K562 (cell line): ENCODE results near the gene R3HDM1. TPM values are rescaled to one million over a fixed set of nuclear protein-coding genes. Genes with fewer than 3 reads are reported as not detected.

Source experiments
- BRD9 ChIP-seq: fragments of 450-650 bp; IDR thresholded peaks from 2 replicates; pipeline ENCODE4 v1.6.1; 2018; ENCODE audit warnings: low read depth; ENCODE audit not compliant: partially characterized antibody
- CBX2 ChIP-seq: fragments of 200-600 bp; sonication (generic); IDR thresholded peaks from one replicate; pipeline ENCODE4 v1.6.1; 2012; ENCODE audit warnings: mild to moderate bottlenecking, low read length, inconsistent platforms; ENCODE audit not compliant: insufficient read depth, poor library complexity, severe bottlenecking
- HDGF ChIP-seq: fragments of 450-650 bp; IDR thresholded peaks from 2 replicates; pipeline ENCODE4 v1.6.1; 2016
- HES1 ChIP-seq: fragments of 450-650 bp; IDR thresholded peaks from 2 replicates; pipeline ENCODE4 v1.6.1; 2016; ENCODE audit warnings: low read depth, mild to moderate bottlenecking, moderate library complexity
- MYNN ChIP-seq, 2 experiments: sonication (generic); formaldehyde crosslinking in 1 of 2; IDR thresholded peaks; 2 replicates each; pipeline versions ENCODE4 v1.5.0 to v1.6.1; 2016 to 2020; ENCODE audit warnings: antibody characterized with exemption in 1 of 2, missing genetic modification reagents in 1 of 2
- NFATC3 ChIP-seq: fragments of 450-650 bp; IDR thresholded peaks from 2 replicates; pipeline ENCODE4 v1.6.1; 2017; ENCODE audit warnings: mild to moderate bottlenecking
- POLR2G ChIP-seq: fragments of 200-400 bp; formaldehyde crosslinking; IDR thresholded peaks from 2 replicates; pipeline ENCODE4 v1.6.1; 2017; ENCODE audit warnings: low read depth, mild to moderate bottlenecking, antibody characterized with exemption, low read length, moderate library complexity
- SNRNP70 ChIP-seq: fragments of 200-400 bp; formaldehyde crosslinking; optimal IDR thresholded peaks from 2 replicates; pipeline ENCODE3; 2017; ENCODE audit warnings: low read depth, low read length
- TAF1 ChIP-seq: IDR thresholded peaks from 2 replicates; pipeline ENCODE4 v1.6.1; 2011; ENCODE audit warnings: mild to moderate bottlenecking, low read length, moderate library complexity; ENCODE audit not compliant: insufficient read depth, control insufficient read depth, severe bottlenecking; ENCODE audit errors: extremely low read depth
- ZMIZ1 ChIP-seq, 2 experiments: fragments of 150-350 bp in 1 of 2; IDR thresholded peaks; 2 replicates each; pipeline ENCODE4 v1.6.1; 2012 to 2016; ENCODE audit warnings: low read depth in 2 of 2, low read length in 2 of 2, mild to moderate bottlenecking in 1 of 2, moderate library complexity in 1 of 2
- polyA plus RNA-seq, 8 experiments: library from polyadenylated mRNA; depleted of rRNA in 4 of 8; stranded (reverse) in 5 of 8; unstranded in 3 of 8; fragments of >200 nt; fragmentation: Nextera tagmentation in 2 of 8; fragmentation: Illumina TruSeq in 1 of 8; extraction: Ambion mirVana in 2 of 8; extraction: Trizol in 1 of 8; gene quantifications; 2 replicates each; pipeline versions ENCODE4 v1.2.1 to v1.2.3, GENCODE V29; 2011 to 2014; ENCODE audit warnings: inconsistent platforms in 1 of 8, missing spikeins in 1 of 8
- total RNA-seq, 7 experiments: library from RNA; depleted of rRNA in 6 of 7; stranded (reverse); fragments of >200 nt in 6 of 7; fragmentation: Illumina TruSeq in 2 of 7; extraction: Trizol in 2 of 7; gene quantifications; 2 replicates each; pipeline versions ENCODE4 v1.2.1 to v1.2.3, GENCODE V29; 2011 to 2021; ENCODE audit warnings: low replicate concordance in 1 of 7
- TF ChIP-seq, protein P1 (sequence below): IDR thresholded peaks from 3 replicates; pipeline ENCODE4 v1.6.1; 2011; ENCODE audit warnings: borderline replicate concordance, mild to moderate bottlenecking, moderate library complexity; ENCODE audit not compliant: insufficient read length; ENCODE audit errors: extremely low read depth
- TF ChIP-seq, protein P2 (sequence below): fragments of 450-650 bp; IDR thresholded peaks from 2 replicates; pipeline ENCODE4 v1.6.1; 2016; ENCODE audit warnings: antibody characterized with exemption
- TF ChIP-seq, protein P3 (sequence below): sonication (generic); formaldehyde crosslinking; IDR thresholded peaks from 2 replicates; pipeline ENCODE4 v1.8.1; 2023; ENCODE audit warnings: mild to moderate bottlenecking, missing genetic modification reagents

The R3HDM1 gene
- total and polyA plus RNA-seq, 9 of the 15 experiments (the other 6 are each of a cell fraction or from before 2014, with no cell fraction given), result 12.4 to 89.4 (median 31.0) TPM

GRCh38 chr2:135530313-135531230, 712 bp upstream of the R3HDM1 start, which contains the start of gene ZRANB3 (continued):
- TF ChIP-seq, protein P1, sequence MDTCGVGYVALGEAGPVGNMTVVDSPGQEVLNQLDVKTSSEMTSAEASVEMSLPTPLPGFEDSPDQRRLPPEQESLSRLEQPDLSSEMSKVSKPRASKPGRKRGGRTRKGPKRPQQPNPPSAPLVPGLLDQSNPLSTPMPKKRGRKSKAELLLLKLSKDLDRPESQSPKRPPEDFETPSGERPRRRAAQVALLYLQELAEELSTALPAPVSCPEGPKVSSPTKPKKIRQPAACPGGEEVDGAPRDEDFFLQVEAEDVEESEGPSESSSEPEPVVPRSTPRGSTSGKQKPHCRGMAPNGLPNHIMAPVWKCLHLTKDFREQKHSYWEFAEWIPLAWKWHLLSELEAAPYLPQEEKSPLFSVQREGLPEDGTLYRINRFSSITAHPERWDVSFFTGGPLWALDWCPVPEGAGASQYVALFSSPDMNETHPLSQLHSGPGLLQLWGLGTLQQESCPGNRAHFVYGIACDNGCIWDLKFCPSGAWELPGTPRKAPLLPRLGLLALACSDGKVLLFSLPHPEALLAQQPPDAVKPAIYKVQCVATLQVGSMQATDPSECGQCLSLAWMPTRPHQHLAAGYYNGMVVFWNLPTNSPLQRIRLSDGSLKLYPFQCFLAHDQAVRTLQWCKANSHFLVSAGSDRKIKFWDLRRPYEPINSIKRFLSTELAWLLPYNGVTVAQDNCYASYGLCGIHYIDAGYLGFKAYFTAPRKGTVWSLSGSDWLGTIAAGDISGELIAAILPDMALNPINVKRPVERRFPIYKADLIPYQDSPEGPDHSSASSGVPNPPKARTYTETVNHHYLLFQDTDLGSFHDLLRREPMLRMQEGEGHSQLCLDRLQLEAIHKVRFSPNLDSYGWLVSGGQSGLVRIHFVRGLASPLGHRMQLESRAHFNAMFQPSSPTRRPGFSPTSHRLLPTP, result no peak
- TF ChIP-seq HES1 (no peak), CBX2 (no peak), POLR2G (peak; percentile 70), TAF1 (peak; percentile 65), BRD9 (no peak), MYNN (IDR thresholded peaks at IDR 0.05) (no peak), MYNN (CRISPR knock-in tag; IDR thresholded peaks at IDR 0.05) (no peak), SNRNP70 (no peak), ZMIZ1 (IDR thresholded peaks at IDR 0.05; ENCODE audit: low read depth in 2 of 2, low read length in 2 of 2) (0 out of 4 replicates have a peak, but pooled peaks of 1 of the 2 experiments have one; percentile 35), NFATC3 (no peak), HDGF (no peak)
- TF ChIP-seq, protein P2, sequence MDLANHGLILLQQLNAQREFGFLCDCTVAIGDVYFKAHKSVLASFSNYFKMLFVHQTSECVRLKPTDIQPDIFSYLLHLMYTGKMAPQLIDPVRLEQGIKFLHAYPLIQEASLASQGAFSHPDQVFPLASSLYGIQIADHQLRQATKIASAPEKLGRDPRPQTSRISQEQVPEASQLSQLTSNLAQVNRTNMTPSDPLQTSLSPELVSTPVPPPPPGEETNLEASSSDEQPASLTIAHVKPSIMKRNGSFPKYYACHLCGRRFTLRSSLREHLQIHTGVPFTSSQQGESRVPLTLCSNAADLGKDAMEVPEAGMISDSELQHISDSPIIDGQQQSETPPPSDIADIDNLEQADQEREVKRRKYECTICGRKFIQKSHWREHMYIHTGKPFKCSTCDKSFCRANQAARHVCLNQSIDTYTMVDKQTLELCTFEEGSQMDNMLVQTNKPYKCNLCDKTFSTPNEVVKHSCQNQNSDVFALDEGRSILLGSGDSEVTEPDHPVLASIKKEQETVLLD, result no peak
- TF ChIP-seq, protein P3, sequence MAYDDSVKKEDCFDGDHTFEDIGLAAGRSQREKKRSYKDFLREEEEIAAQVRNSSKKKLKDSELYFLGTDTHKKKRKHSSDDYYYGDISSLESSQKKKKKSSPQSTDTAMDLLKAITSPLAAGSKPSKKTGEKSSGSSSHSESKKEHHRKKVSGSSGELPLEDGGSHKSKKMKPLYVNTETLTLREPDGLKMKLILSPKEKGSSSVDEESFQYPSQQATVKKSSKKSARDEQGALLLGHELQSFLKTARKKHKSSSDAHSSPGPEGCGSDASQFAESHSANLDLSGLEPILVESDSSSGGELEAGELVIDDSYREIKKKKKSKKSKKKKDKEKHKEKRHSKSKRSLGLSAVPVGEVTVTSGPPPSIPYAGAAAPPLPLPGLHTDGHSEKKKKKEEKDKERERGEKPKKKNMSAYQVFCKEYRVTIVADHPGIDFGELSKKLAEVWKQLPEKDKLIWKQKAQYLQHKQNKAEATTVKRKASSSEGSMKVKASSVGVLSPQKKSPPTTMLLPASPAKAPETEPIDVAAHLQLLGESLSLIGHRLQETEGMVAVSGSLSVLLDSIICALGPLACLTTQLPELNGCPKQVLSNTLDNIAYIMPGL (CRISPR knock-in tag), result no peak
